ENCODE measurements around the gene RAPGEF4. TPM values are rescaled to one million over a fixed set of nuclear protein-coding genes. Genes with fewer than 3 reads are reported as not detected.
A peak's percentile ranks its signal among the peaks of the same experiment; 100 is the strongest.

The RAPGEF4 gene
- total RNA-seq, 6 donors from 2014 or later, result 8.3 to 35.2 (median 17.4) TPM

GRCh38 chr2:173051463-173052215 lies 316.0 kb downstream of the RAPGEF4 start:
- Histone ChIP-seq H3K27ac (no peak overlapping the region), H3K27me3 (no peaks in the 10 kb centered on the region), H3K4me1 (peaks cover 11 to 23% (median 18%) of the 10 kb centered on the region in 4 donors), H3K36me3 (peaks cover 0 to 6% (median 0%) of the 10 kb centered on the region in 4 donors), H3K4me3 (no peak overlapping the region), H3K9me3 (no peaks in the 10 kb centered on the region)
- DNase-seq (no peak), ATAC-seq (ENCODE audit: low FRiP score in 2 of 2) (no peak)
- WGBS, 2 donors, result 67 to 74% methylated on average over 7 of the region's 7 CpGs
- TF ChIP-seq POLR2AphosphoS5 (IDR thresholded peaks at IDR 0.05), result no peak
- TF ChIP-seq POLR2A (IDR thresholded peaks at IDR 0.05), result no peak
- TF ChIP-seq CTCF (IDR thresholded peaks at IDR 0.05), result no peak
- no peak for TF ChIP-seq EP300 (IDR thresholded peaks at IDR 0.05)

GRCh38 chr2:173053043-173053699 lies 317.5 kb downstream of the RAPGEF4 start:
- no peak overlapping the region for H3K4me3 ChIP-seq
- no peaks in the 10 kb centered on the region for H3K27me3 ChIP-seq
- TF ChIP-seq CTCF (IDR thresholded peaks at IDR 0.05), result no peak
- TF ChIP-seq POLR2A (IDR thresholded peaks at IDR 0.05), result no peak
- no peak for TF ChIP-seq EP300 (IDR thresholded peaks at IDR 0.05)
- no peak for TF ChIP-seq POLR2AphosphoS5 (IDR thresholded peaks at IDR 0.05)
- 67 to 74% methylated on average over 3 of the region's 3 CpGs for WGBS, 2 donors
- peaks cover 14 to 22% (median 18%) of the 10 kb centered on the region in 4 donors for H3K4me1 ChIP-seq
- H3K27ac ChIP-seq, result no peak overlapping the region
- no peaks in the 10 kb centered on the region for H3K9me3 ChIP-seq
- ATAC-seq (ENCODE audit: low FRiP score in 2 of 2) (no peak), DNase-seq (no peak)
- H3K36me3 ChIP-seq, result peaks cover 0 to 6% (median 0%) of the 10 kb centered on the region in 4 donors

- ATAC-seq (ENCODE audit: low FRiP score in 2 of 2) (no peak), DNase-seq (no peak)
- Histone ChIP-seq H3K36me3 (peaks cover 0 to 6% (median 0%) of the 10 kb centered on the region in 4 donors), H3K9me3 (no peaks in the 10 kb centered on the region), H3K4me1 (peaks cover 6 to 9% (median 8%) of the 10 kb centered on the region in 4 donors), H3K27ac (no peak overlapping the region), H3K4me3 (no peak overlapping the region), H3K27me3 (no peaks in the 10 kb centered on the region)
- TF ChIP-seq EP300 (IDR thresholded peaks at IDR 0.05) (no peak), POLR2AphosphoS5 (IDR thresholded peaks at IDR 0.05) (no peak), POLR2A (IDR thresholded peaks at IDR 0.05) (no peak), CTCF (IDR thresholded peaks at IDR 0.05) (no peak)
- 84 to 89% methylated on average over 3 of the region's 3 CpGs for whole genome bisulfite sequencing, 2 donors
These were observed 318.8 kb downstream of the RAPGEF4 start for GRCh38 chr2:173054466-173054865.

GRCh38 chr2:173056705-173057364 lies 321.2 kb downstream of the RAPGEF4 start:
- Histone ChIP-seq H3K27me3 (no peaks in the 10 kb centered on the region), H3K4me1 (peaks cover 2 to 8% (median 4%) of the 10 kb centered on the region in 4 donors), H3K4me3 (no peak overlapping the region), H3K27ac (no peak overlapping the region), H3K36me3 (peaks cover 0 to 3% (median 0%) of the 10 kb centered on the region in 4 donors), H3K9me3 (no peaks in the 10 kb centered on the region)
- TF ChIP-seq POLR2AphosphoS5 (IDR thresholded peaks at IDR 0.05), result no peak
- no peak for TF ChIP-seq EP300 (IDR thresholded peaks at IDR 0.05)
- no peak for TF ChIP-seq CTCF (IDR thresholded peaks at IDR 0.05)
- TF ChIP-seq POLR2A (IDR thresholded peaks at IDR 0.05), result no peak
- WGBS, 2 donors, result 70 to 82% methylated on average over 4 of the region's 4 CpGs
- peak in 1 of 2 donors; percentile 50 for ATAC-seq (ENCODE audit: low FRiP score in 2 of 2)
- peak in 1 of 2 donors; percentile 46 for DNase-seq
